HCT116 (cell line): ENCODE data around the gene EWSR1.

Source experiments
- EZH2 ChIP-seq: fragments of 200-600 bp; sonication (generic); IDR thresholded peaks from 2 replicates; pipeline ENCODE4 v1.6.1; 2017; ENCODE audit warnings: antibody characterized with exemption, mixed run types
- EZH2phosphoT487 ChIP-seq: fragments of 200-600 bp; IDR thresholded peaks from 2 replicates; pipeline ENCODE4 v1.6.1; 2018; ENCODE audit warnings: antibody characterized with exemption, borderline replicate concordance
- FOSL1 ChIP-seq: IDR thresholded peaks from 2 replicates; pipeline ENCODE4 v1.6.1; 2012; ENCODE audit warnings: low read depth
- POLR2A ChIP-seq: IDR thresholded peaks from 2 replicates; pipeline ENCODE4 v1.7.0; 2011; ENCODE audit warnings: borderline replicate concordance; ENCODE audit not compliant: insufficient read depth, insufficient read length; ENCODE audit errors: extremely low read depth
- POLR2AphosphoS5 ChIP-seq: IDR thresholded peaks from 2 replicates; pipeline ENCODE4 v1.6.1; 2011; ENCODE audit warnings: mild to moderate bottlenecking, low read depth, low read length, moderate library complexity
- RAD21 ChIP-seq: IDR thresholded peaks from 2 replicates; pipeline ENCODE4 v1.6.1; 2012; ENCODE audit warnings: low read depth, mild to moderate bottlenecking
- TCF7L2 ChIP-seq: IDR thresholded peaks from 2 replicates; pipeline ENCODE4 v1.7.0; 2011; ENCODE audit warnings: borderline replicate concordance, inconsistent platforms; ENCODE audit not compliant: insufficient read depth, insufficient read length; ENCODE audit errors: extremely low read depth
- ZBTB33 ChIP-seq: IDR thresholded peaks from 2 replicates; pipeline ENCODE4 v1.6.1; 2011; ENCODE audit warnings: mild to moderate bottlenecking, low read length, moderate library complexity; ENCODE audit not compliant: insufficient replicate concordance; ENCODE audit errors: extremely low read depth
- ZFX ChIP-seq: fragments of 450-650 bp; IDR thresholded peaks from 2 replicates; pipeline ENCODE4 v1.6.1; 2017
- TF ChIP-seq, protein P1 (sequence below), 3 experiments: fragments of 200-600 bp in 1 of 3; sonication (generic) in 1 of 3; IDR thresholded peaks in 2 of 3; conservative IDR thresholded peaks in 1 of 3; 2 replicates each; pipeline ENCODE4 v1.5.1; 2012 to 2017; ENCODE audit warnings: low read depth in 2 of 3, low read length in 2 of 3, antibody characterized with exemption in 1 of 3, borderline replicate concordance in 1 of 3, control low read depth in 1 of 3, mild to moderate bottlenecking in 1 of 3, mixed read lengths in 1 of 3, mixed run types in 1 of 3, moderate library complexity in 1 of 3; ENCODE audit not compliant: insufficient read depth in 1 of 3
- TF ChIP-seq, protein P2 (sequence below): IDR thresholded peaks from 2 replicates; pipeline ENCODE4 v1.6.1; 2012

- TF ChIP-seq FOSL1, result no peak
- TF ChIP-seq, protein P1, sequence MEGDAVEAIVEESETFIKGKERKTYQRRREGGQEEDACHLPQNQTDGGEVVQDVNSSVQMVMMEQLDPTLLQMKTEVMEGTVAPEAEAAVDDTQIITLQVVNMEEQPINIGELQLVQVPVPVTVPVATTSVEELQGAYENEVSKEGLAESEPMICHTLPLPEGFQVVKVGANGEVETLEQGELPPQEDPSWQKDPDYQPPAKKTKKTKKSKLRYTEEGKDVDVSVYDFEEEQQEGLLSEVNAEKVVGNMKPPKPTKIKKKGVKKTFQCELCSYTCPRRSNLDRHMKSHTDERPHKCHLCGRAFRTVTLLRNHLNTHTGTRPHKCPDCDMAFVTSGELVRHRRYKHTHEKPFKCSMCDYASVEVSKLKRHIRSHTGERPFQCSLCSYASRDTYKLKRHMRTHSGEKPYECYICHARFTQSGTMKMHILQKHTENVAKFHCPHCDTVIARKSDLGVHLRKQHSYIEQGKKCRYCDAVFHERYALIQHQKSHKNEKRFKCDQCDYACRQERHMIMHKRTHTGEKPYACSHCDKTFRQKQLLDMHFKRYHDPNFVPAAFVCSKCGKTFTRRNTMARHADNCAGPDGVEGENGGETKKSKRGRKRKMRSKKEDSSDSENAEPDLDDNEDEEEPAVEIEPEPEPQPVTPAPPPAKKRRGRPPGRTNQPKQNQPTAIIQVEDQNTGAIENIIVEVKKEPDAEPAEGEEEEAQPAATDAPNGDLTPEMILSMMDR (IDR thresholded peaks at IDR 0.05 in 2 of 3, conservative IDR thresholded peaks at IDR 0.05 in 1 of 3; ENCODE audit: borderline replicate concordance in 1 of 3, insufficient read depth in 1 of 3, low read depth in 2 of 3, low read length in 2 of 3), result no peak
- no peak for TF ChIP-seq POLR2A
- TF ChIP-seq EZH2, result no peak
- TF ChIP-seq ZBTB33, result no peak
- no peak for TF ChIP-seq POLR2AphosphoS5
- TF ChIP-seq, protein P2, sequence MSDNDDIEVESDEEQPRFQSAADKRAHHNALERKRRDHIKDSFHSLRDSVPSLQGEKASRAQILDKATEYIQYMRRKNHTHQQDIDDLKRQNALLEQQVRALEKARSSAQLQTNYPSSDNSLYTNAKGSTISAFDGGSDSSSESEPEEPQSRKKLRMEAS, result no peak
- TF ChIP-seq ZFX, result no peak
- no peak for TF ChIP-seq RAD21
- no peak for TF ChIP-seq TCF7L2
- TF ChIP-seq EZH2phosphoT487, result no peak
Observed at GRCh38 chr22:29325356-29325755, 57.3 kb downstream of the EWSR1 start.
